GM03348 (cell line): ENCODE results near the gene CDC20.
"Not testable (repeated sequence)": the region's sequence is repeated elsewhere in the genome, so short reads cannot be mapped to it uniquely, and the experiment has no call there.

Source experiments
- DNase-seq: peaks from one replicate; pipeline ENCODE4 v3.0.0; 2012; ENCODE audit warnings: low spot score

The CDC20 gene

GRCh38 chr1:43358121-43358745, 548 bp upstream of the CDC20 start:
- DNase-seq = peak; percentile 50

- DNase-seq = no peak
These were observed 915 bp downstream of the CDC20 start for GRCh38 chr1:43359696-43360095.

GRCh38 chr1:43360616-43361015, 1.8 kb downstream of the CDC20 start:
- no peak for DNase-seq

DNA sequence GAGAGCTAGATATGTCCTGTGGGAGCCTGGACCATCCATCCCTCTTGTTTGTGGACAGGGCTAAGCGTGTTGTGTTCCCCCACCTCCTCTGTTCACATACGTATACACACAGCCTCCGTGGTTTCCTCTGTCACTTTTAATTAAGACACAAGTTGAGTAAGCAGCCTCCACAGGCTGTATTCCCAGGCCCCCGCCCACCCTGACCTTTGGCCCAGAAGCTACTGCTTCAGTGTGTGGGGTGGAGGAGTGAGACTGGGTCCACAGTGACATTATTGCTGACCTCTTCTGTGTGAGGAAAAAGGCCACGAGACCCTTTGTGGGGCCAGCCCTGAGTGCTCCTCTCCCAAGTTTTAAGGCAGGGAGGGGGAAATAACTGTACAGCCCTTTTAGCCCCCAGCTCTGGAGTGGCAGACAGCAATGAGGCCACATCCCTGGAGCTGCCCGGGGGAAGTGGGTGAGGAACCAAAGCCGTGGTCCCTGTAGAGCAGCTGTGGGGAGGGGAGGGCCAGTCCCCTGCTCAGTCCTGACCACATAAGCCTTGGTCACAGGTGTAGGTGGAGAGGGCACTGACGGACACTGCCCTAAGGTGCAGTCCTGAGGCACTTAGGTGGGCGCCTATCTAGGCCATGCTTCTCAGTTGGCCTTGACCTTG, 4.6 kb downstream of the CDC20 start:
- DNase-seq = no peak

GRCh38 chr1:43363935-43364525, 5.2 kb downstream of the CDC20 start:
- no peak for DNase-seq

DNA sequence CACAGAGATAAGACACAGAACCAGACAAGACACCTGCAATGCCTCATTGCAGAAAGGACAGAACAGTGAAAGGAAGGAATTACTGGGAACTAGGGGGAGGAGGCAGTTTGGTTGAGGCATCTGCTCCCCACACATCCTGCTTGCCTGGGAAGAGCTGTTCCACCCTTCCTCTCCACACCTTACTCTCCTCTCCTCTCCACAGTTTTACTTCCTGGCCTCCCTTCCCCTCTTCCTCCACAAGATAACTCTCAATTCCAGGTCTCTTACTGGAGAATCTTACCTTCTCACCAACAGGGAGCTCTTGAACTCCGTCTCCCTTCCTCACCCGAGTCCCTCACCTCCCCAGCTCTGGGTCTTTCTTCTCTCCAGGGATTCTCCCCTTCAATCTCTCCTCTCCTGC, 6.9 kb downstream of the CDC20 start:
- DNase-seq = no peak

DNA sequence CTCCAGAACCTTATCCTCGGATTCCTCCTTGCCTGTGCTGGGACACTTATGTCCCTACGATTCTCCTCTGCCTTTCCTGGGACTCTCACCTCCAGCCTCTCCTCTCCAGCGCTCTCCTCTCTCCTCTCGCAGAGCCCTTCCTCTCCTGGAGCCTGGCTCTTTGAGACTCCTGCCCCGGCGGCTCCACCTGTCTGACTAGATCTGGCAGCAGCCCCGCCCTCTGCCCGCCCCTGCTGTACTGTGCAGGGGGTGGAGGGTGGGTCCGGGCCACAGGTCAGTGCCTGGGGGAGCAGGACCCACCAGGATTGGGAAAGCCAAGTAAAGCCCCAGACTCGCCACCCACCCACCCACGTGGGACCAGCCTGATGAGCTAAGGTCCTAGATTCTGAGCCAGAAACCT, 7.4 kb downstream of the CDC20 start:
- no peak for DNase-seq

DNA sequence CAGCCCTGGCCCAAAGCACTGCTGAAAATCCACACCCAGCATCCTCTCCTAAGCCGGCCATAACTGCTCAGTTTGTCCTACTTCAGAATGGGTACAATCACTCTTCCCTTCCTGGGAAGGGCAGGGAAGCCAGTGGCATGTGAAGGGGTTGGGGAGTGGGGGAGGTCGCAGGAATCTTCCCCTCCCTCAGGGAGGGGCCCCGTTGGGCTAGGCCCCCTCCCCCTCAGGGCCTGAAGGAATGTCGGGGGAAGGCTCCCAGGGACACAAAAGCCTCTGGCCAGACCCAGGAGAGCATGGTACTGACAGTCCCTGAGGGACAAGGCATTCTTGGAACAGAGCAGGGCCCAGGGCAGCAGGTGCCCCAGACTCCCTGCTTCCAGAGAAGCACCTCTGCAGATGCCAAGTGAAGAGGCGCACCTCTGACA, 7.8 kb downstream of the CDC20 start:
- peak; percentile 37 for DNase-seq

GRCh38 chr1:43367026-43367903, 8.5 kb downstream of the CDC20 start:
- peak; percentile 89 for DNase-seq

DNA sequence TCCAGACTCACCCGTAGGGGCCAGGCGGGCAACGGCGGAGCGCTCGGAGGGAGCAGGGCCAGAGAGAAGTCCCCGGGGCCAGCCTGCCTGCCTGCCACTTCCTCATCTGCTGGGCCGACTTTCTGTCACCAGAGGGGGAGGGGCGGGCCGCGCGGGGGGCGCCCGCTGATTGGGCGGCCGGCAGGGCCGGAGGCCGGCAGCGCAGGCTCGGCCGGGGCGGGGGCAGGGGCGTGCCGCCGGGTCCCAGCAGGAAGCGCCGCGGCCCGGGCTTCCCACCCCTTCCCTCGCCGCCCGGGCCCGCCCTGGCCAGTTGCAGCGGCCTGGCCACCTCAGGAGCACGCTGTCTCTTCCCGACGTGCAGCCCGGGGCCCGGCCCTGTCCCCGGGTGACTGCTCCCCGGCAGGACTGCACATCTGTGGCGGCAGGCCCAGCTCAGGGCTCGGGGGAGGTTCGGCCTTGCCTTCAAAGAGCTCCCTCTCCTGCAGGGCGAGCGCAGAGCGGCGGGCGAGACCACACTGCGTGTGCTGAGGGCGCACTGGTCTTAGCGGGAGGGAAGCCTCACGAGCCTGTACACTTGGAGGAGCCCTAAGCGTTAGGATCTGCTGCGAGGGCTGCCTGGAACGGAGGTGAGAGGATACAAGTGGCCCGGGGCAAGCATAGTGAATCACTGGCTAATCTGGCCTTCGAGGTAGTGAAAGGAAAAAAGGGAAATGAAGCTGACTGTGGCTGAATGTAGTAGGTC, 9.3 kb downstream of the CDC20 start, which contains the start of gene ELOVL1:
Gene ELOVL1 (minus strand): TSS at position 108 of the 742 bp plus-strand sequence. CDS start 2,402 bp downstream, outside the sequence.
- peak; percentile 99 for DNase-seq

GRCh38 chr1:43368646-43369020, 9.9 kb downstream of the CDC20 start:
- no peak for DNase-seq

- DNase-seq = not testable (repeated sequence)
These were observed 11.0 kb downstream of the CDC20 start for GRCh38 chr1:43369779-43370178.

DNA sequence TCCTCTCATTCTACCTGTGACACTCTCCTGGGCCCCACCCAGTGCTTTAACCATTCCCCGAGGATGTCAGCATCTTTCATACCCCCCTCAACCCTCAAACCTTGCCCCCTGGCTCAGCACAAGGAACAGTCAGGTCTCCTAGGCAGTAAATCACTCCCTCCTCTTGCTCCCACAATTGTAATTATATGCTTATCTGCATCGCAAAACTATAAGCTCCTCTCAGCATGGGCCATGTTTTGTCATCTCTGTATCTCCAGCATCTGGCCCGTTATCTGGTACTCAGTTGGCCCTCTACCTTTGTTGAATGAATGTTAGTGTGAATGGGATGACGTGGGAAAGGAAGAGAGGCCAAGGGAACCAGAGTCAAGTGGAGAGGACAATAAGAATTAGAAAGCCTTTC, 11.8 kb downstream of the CDC20 start:
- no peak for DNase-seq

GRCh38 chr1:43372172-43372571, 13.4 kb downstream of the CDC20 start:
- DNase-seq = no peak

GRCh38 chr1:43373066-43373940, 14.5 kb downstream of the CDC20 start:
- DNase-seq = peak; percentile 82

GRCh38 chr1:43376723-43377235, 18.0 kb downstream of the CDC20 start:
- no peak for DNase-seq

GRCh38 chr1:43377831-43378230, 19.1 kb downstream of the CDC20 start:
- DNase-seq = no peak

DNA sequence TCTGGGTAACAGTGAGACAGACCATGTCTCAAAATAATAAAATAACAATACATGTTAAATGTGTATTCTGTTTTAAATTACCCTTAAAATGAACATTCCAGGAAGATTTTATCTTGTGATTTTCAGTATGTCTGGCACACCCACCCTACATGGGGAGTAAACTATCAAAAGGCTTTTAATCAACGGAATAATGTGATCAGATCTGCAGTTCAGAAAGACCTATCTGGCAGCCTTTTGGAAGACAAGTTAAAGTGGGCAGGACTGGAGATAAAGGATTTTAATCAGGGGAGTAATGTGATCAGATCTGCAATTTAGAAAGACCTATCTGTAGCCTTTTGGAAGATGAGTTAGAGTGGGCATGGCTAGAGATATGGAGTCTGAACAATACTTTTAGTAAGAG, 20.7 kb downstream of the CDC20 start:
- no peak for DNase-seq

DNA sequence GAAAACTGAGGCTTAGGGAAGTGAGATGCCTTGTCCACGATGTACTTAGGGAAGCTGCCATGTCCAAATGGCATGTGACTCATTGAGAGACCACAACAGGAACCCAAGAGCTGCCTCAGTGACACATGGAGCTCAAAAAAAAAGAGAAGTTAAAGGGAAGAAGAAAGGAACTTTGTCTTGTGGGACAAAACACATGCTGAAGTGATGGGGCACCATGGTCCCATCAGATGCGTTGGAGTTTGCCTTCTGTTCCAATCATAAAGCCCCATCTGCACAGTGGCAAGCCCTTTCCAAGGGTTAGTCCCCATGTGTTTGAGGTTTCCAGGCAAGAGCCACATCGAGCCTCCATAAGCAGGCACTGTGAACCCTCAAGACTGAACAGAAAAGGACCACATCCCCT, 22.8 kb downstream of the CDC20 start:
- DNase-seq = no peak

DNA sequence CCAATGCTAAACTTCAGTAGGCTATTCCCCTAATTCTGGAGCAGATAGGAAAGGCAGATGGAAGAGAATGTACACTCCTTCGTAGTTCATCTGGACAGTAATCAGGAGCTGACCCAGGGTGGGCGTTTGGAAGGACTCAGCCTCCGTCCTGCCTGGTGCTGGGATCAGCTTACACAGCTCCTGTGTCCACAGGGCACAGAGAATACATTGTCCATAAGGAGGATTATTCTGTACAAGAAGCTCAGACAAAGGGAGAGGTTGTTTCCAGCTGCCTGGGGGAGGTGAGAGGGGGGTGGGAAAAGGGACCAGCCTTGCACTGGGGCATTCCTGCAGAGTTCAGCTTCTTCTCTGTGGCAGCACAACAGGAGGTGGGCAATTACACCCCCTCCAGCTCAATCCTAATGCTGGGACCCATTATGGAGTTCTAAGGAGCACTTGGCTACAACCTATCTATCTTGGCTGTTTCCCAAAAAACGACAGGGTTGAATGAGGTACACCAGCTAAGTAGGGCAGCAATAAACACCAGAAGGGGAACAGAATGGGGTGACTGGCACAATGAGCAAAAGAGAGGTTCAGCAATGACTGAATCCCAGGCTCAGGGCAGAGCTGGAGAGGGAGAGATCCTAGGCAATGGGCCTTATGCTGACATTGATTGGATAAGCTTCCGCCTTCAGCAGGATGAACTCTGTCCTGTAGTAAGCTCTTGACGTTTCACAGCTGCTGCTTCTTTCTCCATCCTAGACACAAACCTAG, 23.4 kb downstream of the CDC20 start:
- no peak for DNase-seq
